HEK293T (cell line): Measurements from ENCODE around the gene KCNMA1.

Experiments
- FOXK2 ChIP-seq: fragments of 450-650 bp; IDR thresholded peaks from 2 replicates; pipeline ENCODE4 v1.6.1; 2016; ENCODE audit warnings: mild to moderate bottlenecking
- FOXM1 ChIP-seq: fragments of 450-650 bp; IDR thresholded peaks from 2 replicates; pipeline ENCODE4 v1.6.1; 2017; ENCODE audit warnings: mild to moderate bottlenecking, borderline replicate concordance
- SP1 ChIP-seq: fragments of 450-650 bp; IDR thresholded peaks from 2 replicates; pipeline ENCODE4 v1.6.1; 2017

DNA sequence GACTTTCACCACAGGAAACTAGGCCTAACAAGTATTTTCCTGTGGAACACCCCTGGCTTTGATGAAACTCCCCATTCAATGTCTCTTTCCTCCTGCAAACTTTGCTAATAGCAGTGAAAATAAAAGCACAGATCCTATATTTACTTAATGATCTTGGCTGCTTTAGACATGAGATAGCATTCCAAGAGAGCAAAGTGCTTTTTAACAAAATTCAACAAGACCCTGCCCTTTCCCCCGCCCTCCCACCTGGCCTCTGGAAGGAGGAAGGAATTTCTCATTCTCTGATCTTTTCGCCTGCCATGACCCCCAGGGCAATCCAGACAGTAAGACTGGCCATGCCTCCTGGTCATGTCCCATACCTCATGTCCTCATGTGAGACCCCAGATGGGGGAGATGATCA, 185.7 kb downstream of the KCNMA1 start:
- TF ChIP-seq SP1: no peak
- no peak for TF ChIP-seq FOXM1
- TF ChIP-seq FOXK2: no peak
